Chondrocyte (in vitro differentiated cells): ENCODE measurements around the gene COTL1. TPM values are rescaled to one million over a fixed set of nuclear protein-coding genes. Genes with fewer than 3 reads are reported as not detected.
"Not testable (repeated sequence)": the region's sequence is repeated elsewhere in the genome, so short reads cannot be mapped to it uniquely, and the experiment has no call there.

Experiments used
- DNase-seq: peaks from one replicate; pipeline ENCODE4 v3.0.0; 2021; ENCODE audit warnings: mixed read lengths, low spot score
- H3K27ac Mint-ChIP-seq: one replicate; pipeline ENCODE4 v1.8.0; 2021; ENCODE audit warnings: mild to moderate bottlenecking, moderate library complexity, mixed read lengths; ENCODE audit not compliant: unreplicated experiment
- H3K27me3 Mint-ChIP-seq: 2 replicates; pipeline ENCODE4 v1.8.0; 2021; ENCODE audit warnings: low read depth, mixed read lengths
- H3K36me3 Mint-ChIP-seq: 2 replicates; pipeline ENCODE4 v1.8.0; 2021; ENCODE audit warnings: low read depth, mixed read lengths
- H3K4me1 Mint-ChIP-seq: 2 replicates; pipeline ENCODE4 v1.8.0; 2021; ENCODE audit warnings: low read depth, mild to moderate bottlenecking, mixed read lengths
- H3K4me3 Mint-ChIP-seq: one replicate; pipeline ENCODE4 v1.8.0; 2021; ENCODE audit warnings: mild to moderate bottlenecking, moderate library complexity, mixed read lengths; ENCODE audit not compliant: unreplicated experiment
- H3K9me3 Mint-ChIP-seq: 2 replicates; pipeline ENCODE4 v1.8.0; 2021; ENCODE audit warnings: low read depth, mixed read lengths
- CTCF ChIP-seq: fragments of 200-600 bp; sonication (generic); IDR thresholded peaks from 2 replicates; pipeline ENCODE4 v1.5.0; 2021; ENCODE audit warnings: antibody characterized with exemption, mild to moderate bottlenecking, moderate library complexity
- total RNA-seq: library from RNA; stranded (reverse); gene quantifications from 3 replicates; pipeline ENCODE4 v1.2.1, GENCODE V29; 2021

Gene COTL1
- total RNA-seq, 1 donor from 2014 or later = 52.8 TPM

GRCh38 chr16:84519855-84520254 lies 98.0 kb downstream of the COTL1 start:
- no peak overlapping the region for H3K27ac Mint-ChIP-seq

DNA sequence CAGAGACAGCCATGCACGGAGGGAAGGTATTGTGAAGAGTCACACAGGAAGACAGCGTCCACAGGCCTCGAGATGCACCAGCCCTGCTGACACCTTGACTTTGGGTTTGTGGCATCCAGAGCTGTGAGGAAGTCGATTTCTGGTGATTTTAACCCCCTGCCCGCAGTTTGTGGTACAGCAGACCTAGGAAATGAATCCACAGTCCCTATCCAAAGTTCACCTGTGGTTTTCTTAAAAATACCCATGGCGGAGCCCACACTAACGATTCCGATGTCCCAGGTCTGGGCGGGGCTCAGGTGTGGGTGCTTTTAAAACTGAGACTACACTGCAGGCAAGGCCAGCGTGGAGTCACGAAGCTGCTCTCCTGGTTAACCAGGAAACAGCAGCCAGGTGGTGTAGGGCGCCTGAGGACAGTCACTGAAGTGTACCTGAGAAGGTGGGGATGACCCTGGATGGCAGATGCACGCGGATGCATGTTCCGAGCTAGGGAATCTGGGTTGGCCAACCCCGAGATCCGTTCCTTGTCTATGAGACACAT lies 99.0 kb downstream of the COTL1 start:
- H3K27me3 Mint-ChIP-seq = peaks cover 2% of the 10 kb centered on the region
- H3K4me1 Mint-ChIP-seq = peaks cover 13% of the 10 kb centered on the region
- H3K4me3 Mint-ChIP-seq = no peak overlapping the region
- peaks cover 1% of the 10 kb centered on the region for H3K36me3 Mint-ChIP-seq
- TF ChIP-seq CTCF = no peak
- DNase-seq = no peak
- H3K9me3 Mint-ChIP-seq = peaks cover 3% of the 10 kb centered on the region
- no peak overlapping the region for H3K27ac Mint-ChIP-seq

More at GRCh38 chr16:84519855-84520254, 98.0 kb downstream of the COTL1 start:
- Mint-ChIP-seq H3K36me3 (peaks cover 1% of the 10 kb centered on the region), H3K9me3 (peaks cover 3% of the 10 kb centered on the region), H3K27me3 (peaks cover 2% of the 10 kb centered on the region), H3K4me3 (no peak overlapping the region), H3K4me1 (peaks cover 13% of the 10 kb centered on the region)
- DNase-seq = no peak
- no peak for TF ChIP-seq CTCF

DNA sequence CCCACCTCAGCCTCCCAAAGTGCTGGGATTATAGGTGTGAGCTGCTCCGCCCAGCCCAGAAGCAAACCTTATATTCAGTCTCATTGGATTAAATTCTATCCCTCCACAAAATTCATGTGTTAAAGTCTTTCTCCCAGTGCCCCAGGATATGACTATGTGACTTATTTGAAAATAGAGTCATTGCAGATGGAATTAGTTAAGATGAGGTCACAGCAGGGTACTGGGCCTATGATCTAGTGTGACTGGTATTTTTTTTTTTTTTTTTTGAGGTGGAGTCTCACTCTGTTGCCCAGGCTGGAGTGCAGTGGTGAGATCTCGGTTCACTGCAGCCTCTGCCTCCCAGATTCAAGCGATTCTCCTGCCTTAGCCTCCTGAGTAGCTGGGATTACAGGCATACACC lies 99.7 kb downstream of the COTL1 start:
- H3K9me3 Mint-ChIP-seq, H3K27ac Mint-ChIP-seq, H3K4me3 Mint-ChIP-seq, H3K36me3 Mint-ChIP-seq, H3K27me3 Mint-ChIP-seq: not testable (repeated sequence)
- DNase-seq = peak; percentile 3
- H3K4me1 Mint-ChIP-seq = peaks cover 12% of the 10 kb centered on the region

- H3K4me3 Mint-ChIP-seq = no peak overlapping the region
- TF ChIP-seq CTCF = no peak
- no peak for DNase-seq
- no peak overlapping the region for H3K27ac Mint-ChIP-seq
- H3K27me3 Mint-ChIP-seq = peaks cover 2% of the 10 kb centered on the region
- no peaks in the 10 kb centered on the region for H3K9me3 Mint-ChIP-seq
- H3K4me1 Mint-ChIP-seq = peaks cover 17% of the 10 kb centered on the region
- no peaks in the 10 kb centered on the region for H3K36me3 Mint-ChIP-seq
Observed at GRCh38 chr16:84517366-84517765, 100.5 kb downstream of the COTL1 start.

Other genes starting within 250 kb of the COTL1 start
- not detected in 3 replicates for gene ATP2C2, start 249.5 kb downstream of the COTL1 start, total RNA-seq
- gene MEAK7, start 113.4 kb downstream of the COTL1 start, total RNA-seq = 21.0 to 27.9 TPM (median 26.8 TPM) in 3 replicates
- 40.2 to 43.8 TPM (median 42.4 TPM) in 3 replicates for gene KLHL36, start 30.4 kb upstream of the COTL1 start, total RNA-seq
- gene USP10, start 81.9 kb upstream of the COTL1 start, total RNA-seq = 43.0 to 59.3 TPM (median 43.4 TPM) in 3 replicates
- 1.7 to 12.1 TPM (median 11.7 TPM) in 3 replicates for gene CRISPLD2, start 201.9 kb upstream of the COTL1 start, total RNA-seq